NCI-H345 treated with DMSO at 0.1 percent for 48 hours (cell line): Measurements from ENCODE around the gene ACTR2.

Source experiments
- DNase-seq: peaks from one replicate; lab custom pipeline; 2025; ENCODE audit not compliant: unreplicated experiment; lab: John Stamatoyannopoulos, UW

The ACTR2 gene

GRCh38 chr2:65277791-65278483, 50.3 kb downstream of the ACTR2 start:
- peak; percentile 23 for DNase-seq

GRCh38 chr2:65278531-65278981, 50.9 kb downstream of the ACTR2 start:
- no peak for DNase-seq

GRCh38 chr2:65279756-65280155, 52.1 kb downstream of the ACTR2 start:
- DNase-seq: no peak

- DNase-seq: no peak
Observed at GRCh38 chr2:65281627-65282351, 54.2 kb downstream of the ACTR2 start.

DNA sequence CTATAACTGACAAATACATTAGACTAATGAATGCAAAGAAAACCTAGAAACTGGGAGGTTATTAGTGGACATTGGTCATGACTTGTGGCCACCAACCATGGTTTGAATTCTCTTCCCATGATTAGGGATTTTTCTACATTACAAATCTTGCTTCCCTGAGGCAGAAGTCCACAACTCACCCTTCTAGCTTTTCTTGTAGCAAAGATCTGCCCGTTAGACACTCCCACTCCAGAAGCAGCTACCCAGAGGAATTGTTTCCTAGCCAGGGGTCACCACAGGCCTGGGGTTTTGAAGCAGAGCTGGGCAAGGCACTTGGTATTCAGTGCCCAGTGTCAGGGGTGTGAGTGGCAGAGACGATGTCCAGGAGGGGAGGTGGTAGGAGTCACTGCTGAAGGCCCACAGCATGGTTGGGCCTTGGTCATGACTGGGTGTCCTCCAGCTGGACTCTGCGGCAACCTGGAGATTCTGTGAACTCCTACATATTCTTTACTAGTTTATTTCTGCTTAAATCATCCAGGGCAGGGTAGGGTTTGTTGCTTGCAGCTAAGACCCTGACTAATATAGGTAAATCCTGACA, 54.9 kb downstream of the ACTR2 start:
- no peak for DNase-seq

DNA sequence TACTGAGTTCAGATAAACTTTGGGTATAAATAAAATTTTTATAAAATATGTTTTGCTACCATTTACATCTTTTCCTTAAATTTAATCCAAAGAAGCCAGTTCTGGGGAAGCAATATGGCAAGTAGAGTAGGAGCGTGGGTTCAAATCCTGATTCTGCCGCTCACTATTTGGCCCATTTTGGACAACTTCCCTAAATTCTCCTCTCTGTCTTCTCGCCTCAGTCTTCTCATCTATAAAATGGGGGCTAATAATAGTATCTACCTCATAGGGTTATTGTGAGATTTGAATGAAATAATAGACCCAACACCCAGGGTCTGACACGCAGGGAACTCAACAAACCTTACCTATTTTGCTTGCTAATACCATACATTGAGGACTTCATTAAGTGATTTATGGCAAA, 59.7 kb downstream of the ACTR2 start:
- no peak for DNase-seq

GRCh38 chr2:65291216-65292105, 63.8 kb downstream of the ACTR2 start:
- DNase-seq: no peak

- no peak for DNase-seq
Observed at GRCh38 chr2:65292106-65292400, 64.4 kb downstream of the ACTR2 start.

DNA sequence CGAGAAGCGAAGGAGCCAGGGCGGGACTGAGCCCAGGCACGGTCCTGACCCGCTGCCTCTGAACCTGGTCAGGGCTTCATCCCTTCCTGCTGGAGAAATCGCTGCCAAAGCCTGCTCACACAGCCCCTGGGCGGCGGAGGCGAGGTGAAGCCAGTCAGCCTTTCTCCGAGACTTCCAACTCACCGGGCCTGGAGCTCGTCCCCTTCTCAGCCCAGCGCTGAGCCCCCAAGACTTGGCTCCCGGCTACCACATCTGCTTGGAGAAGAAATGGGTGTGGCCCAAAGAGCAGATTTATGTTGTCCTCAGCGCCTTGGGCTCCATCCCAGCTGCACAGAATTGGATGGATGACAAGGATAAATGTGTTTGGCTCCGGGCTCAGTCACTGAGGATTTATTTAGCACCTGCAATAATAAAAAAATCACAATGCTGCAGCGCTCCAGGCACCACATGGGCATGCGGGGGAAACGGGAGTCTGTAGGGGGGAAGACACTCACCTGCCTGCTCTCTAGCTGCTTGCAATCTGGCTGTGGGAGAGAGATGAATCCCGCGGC, 64.9 kb downstream of the ACTR2 start:
- DNase-seq: no peak

GRCh38 chr2:65293376-65293775, 65.7 kb downstream of the ACTR2 start:
- DNase-seq: no peak

DNA sequence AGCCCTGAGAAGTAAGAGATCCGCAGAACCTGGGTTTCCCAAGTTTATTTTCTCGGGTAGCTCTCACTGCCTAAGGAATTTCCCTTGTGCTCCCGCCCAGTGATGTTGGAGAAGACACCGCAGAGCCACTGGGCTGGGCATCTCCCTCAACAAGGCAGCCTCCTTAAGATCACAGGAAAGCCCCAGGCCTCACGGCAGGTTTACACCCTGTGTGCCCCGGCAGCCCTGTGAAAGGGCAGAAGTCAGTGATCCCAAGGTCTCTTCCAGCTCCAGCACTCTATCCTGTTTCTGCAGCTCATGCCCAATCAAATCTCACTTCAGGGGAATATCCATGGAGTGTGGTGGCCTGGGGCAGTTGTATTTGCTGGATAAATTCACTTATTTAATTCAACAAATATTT, 66.5 kb downstream of the ACTR2 start:
- DNase-seq: no peak

DNA sequence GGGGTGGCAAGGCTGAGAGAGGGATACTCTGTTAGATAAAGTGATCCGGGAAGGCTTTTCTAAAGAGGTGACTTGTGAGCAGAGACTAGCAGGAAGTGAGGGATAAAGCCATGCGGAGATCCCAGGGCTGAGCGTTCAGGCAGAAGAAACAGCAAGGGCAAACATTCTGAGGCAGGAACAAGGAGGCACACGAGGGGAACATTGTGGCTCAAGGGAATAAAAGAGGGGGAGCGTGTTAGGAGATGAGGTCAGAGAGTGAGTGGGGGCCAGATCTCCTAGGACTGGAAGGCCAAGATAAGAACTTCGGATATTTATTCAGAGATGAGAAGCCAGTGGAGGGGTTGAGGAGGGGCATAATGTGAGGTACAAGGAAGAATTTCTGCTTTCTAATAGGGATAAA, 67.1 kb downstream of the ACTR2 start:
- DNase-seq: no peak

GRCh38 chr2:65296971-65297370, 69.3 kb downstream of the ACTR2 start:
- DNase-seq: no peak

GRCh38 chr2:65297544-65297943, 69.9 kb downstream of the ACTR2 start:
- DNase-seq: no peak

- DNase-seq: no peak
Observed at GRCh38 chr2:65298089-65298488, 70.5 kb downstream of the ACTR2 start.

- DNase-seq: no peak
Observed at GRCh38 chr2:65299246-65299645, 71.6 kb downstream of the ACTR2 start.

GRCh38 chr2:65300134-65300760, 72.6 kb downstream of the ACTR2 start:
- no peak for DNase-seq

DNA sequence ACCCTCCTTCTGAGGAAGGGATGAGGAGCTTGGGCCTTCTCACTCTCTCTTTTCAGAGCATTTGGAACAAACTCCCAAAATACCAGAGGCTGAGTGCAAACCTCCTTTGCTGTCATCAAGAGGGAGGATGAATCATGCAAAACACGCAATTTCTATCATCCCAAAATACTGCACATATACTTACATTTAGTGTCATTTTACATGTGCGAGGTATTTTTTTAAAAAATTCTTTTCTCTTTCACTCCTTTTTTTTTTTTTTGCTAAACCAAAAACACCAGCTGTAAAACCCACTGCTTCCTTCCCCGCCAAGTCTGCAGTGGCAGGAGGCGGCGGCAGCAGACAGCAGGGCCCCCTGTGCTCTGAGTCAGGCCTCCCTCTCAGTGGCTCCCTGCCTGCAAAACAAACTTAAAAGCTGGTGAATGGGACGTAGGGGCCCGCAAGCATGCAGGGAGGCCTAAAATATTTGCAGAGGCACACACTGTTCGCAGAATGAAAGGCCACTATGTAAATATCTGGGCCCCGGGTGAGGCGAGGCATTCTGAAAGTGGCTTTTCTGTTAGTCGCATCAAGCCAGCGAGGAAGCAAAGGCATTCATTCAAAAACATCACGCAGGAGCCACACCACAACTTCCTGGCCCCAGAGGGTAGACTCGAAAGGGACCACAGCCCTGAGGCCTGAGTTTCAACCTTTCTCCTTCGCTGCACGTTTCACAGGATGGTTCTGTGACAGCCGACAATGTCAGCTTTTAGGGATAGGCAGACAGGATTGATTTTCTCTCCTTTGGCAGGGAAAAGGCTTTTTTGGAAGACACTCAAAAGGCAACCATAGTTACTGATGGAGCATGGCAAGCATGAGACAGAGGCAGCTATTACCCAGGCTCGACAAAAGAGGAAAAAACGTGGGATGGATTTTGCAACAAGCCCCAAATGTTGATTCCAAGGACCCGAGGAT, 73.4 kb downstream of the ACTR2 start:
- peak; percentile 58 for DNase-seq

- DNase-seq: no peak
Observed at GRCh38 chr2:65305934-65306333, 78.3 kb downstream of the ACTR2 start.

- DNase-seq: no peak
Observed at GRCh38 chr2:65309699-65310098, 82.1 kb downstream of the ACTR2 start.
